NCI-H146 (cell line): ENCODE data around the gene RPUSD4.

Experiments
- DNase-seq: peaks from one replicate; lab custom pipeline; 2025; lab: John Stamatoyannopoulos, UW

Gene RPUSD4

GRCh38 chr11:126157326-126158030, 54.0 kb downstream of the RPUSD4 start:
- no peak for DNase-seq

GRCh38 chr11:126156814-126157213, 54.6 kb downstream of the RPUSD4 start:
- DNase-seq: no peak

GRCh38 chr11:126155402-126156187, 55.9 kb downstream of the RPUSD4 start:
- no peak for DNase-seq

- DNase-seq: no peak
Measured at GRCh38 chr11:126154691-126155090, 56.8 kb downstream of the RPUSD4 start.

- DNase-seq: peak; percentile 88
Measured at GRCh38 chr11:126153972-126154371, 57.5 kb downstream of the RPUSD4 start.

GRCh38 chr11:126153006-126153405, 58.4 kb downstream of the RPUSD4 start:
- DNase-seq: no peak

- DNase-seq: no peak
Measured at GRCh38 chr11:126152586-126152985, 58.9 kb downstream of the RPUSD4 start.

- DNase-seq: no peak
Measured at GRCh38 chr11:126152152-126152551, 59.3 kb downstream of the RPUSD4 start.
